ENCODE results near the gene SPINK9.

Gene SPINK9

GRCh38 chr5:148311484-148311883 lies 23.9 kb upstream of the SPINK9 start:
- Histone ChIP-seq H3K36me3 (ENCODE audit: insufficient read depth, low read length) (no peaks in the 10 kb centered on the region), H4K20me1 (ENCODE audit: insufficient read depth, low read length, poor library complexity, severe bottlenecking) (no peaks in the 10 kb centered on the region), H3K9me3 (ENCODE audit: insufficient read depth, low read depth, low read length) (no peaks in the 10 kb centered on the region), H3F3A (ENCODE audit: low read depth) (no peaks in the 10 kb centered on the region), H3K27me3 (ENCODE audit: insufficient read depth, low read length, poor library complexity, severe bottlenecking) (no peaks in the 10 kb centered on the region), H3K9ac (ENCODE audit: low read depth, low read length, poor library complexity, severe bottlenecking) (no peak overlapping the region), H3K4me1 (ENCODE audit: insufficient read depth, low read length, poor library complexity, severe bottlenecking) (no peaks in the 10 kb centered on the region), H3K79me2 (ENCODE audit: insufficient read depth, low read length) (no peaks in the 10 kb centered on the region), H3K4me2 (ENCODE audit: low read depth, low read length, poor library complexity, severe bottlenecking) (no peak overlapping the region), H3K9me2 (replicated peaks; ENCODE audit: low read depth, low read length) (no peaks in the 10 kb centered on the region), H2AFZ (ENCODE audit: low read length) (no peak overlapping the region), H3K4me3 (ENCODE audit: low read length, poor library complexity, severe bottlenecking) (no peak overlapping the region)
- TF ChIP-seq CTCF (conservative IDR thresholded peaks at IDR 0.05; ENCODE audit: low read length) = no peak
- TF ChIP-seq EZH2phosphoT487 (IDR thresholded peaks at IDR 0.05; ENCODE audit: borderline replicate concordance) = no peak

- no peak within 1 kb of the TSS for H3K4me2 ChIP-seq (ENCODE audit: low read depth, low read length, poor library complexity, severe bottlenecking)
- no peak within 1 kb of the TSS for H3K4me3 ChIP-seq (ENCODE audit: low read length, poor library complexity, severe bottlenecking)
- no peaks in the 10 kb centered on the region for H3K9me3 ChIP-seq (ENCODE audit: insufficient read depth, low read depth, low read length)
- H4K20me1 ChIP-seq (ENCODE audit: insufficient read depth, low read length, poor library complexity, severe bottlenecking) = no peaks in the 10 kb centered on the region
- no peak within 1 kb of the TSS for H2AFZ ChIP-seq (ENCODE audit: low read length)
- H3K9ac ChIP-seq (ENCODE audit: low read depth, low read length, poor library complexity, severe bottlenecking) = no peak within 1 kb of the TSS
- TF ChIP-seq CTCF (conservative IDR thresholded peaks at IDR 0.05; ENCODE audit: low read length) (no peak), EZH2phosphoT487 (IDR thresholded peaks at IDR 0.05; ENCODE audit: borderline replicate concordance) (no peak)
- no peaks in the 10 kb centered on the region for H3K36me3 ChIP-seq (ENCODE audit: insufficient read depth, low read length)
- H3K4me1 ChIP-seq (ENCODE audit: insufficient read depth, low read length, poor library complexity, severe bottlenecking) = no peaks in the 10 kb centered on the region
- no peaks in the 10 kb centered on the region for H3K79me2 ChIP-seq (ENCODE audit: insufficient read depth, low read length)
- no peaks in the 10 kb centered on the region for H3K27me3 ChIP-seq (ENCODE audit: insufficient read depth, low read length, poor library complexity, severe bottlenecking)
- H3K9me2 ChIP-seq (replicated peaks; ENCODE audit: low read depth, low read length) = no peaks in the 10 kb centered on the region
- no peaks in the 10 kb centered on the region for H3F3A ChIP-seq (ENCODE audit: low read depth)
Observed at GRCh38 chr5:148312153-148312552, 23.2 kb upstream of the SPINK9 start, which contains the start of gene SPINK7. Gene SPINK7, plus strand, starts transcription at chr5:148312423. Its CDS starts 61 bp downstream, at chr5:148312484.

GRCh38 chr5:148314187-148314586 lies 21.2 kb upstream of the SPINK9 start:
- H3K79me2 ChIP-seq (ENCODE audit: insufficient read depth, low read length) = no peaks in the 10 kb centered on the region
- H3K27me3 ChIP-seq (ENCODE audit: insufficient read depth, low read length, poor library complexity, severe bottlenecking) = no peaks in the 10 kb centered on the region
- H3K36me3 ChIP-seq (ENCODE audit: insufficient read depth, low read length) = no peaks in the 10 kb centered on the region
- H2AFZ ChIP-seq (ENCODE audit: low read length) = no peak overlapping the region
- no peaks in the 10 kb centered on the region for H3K9me2 ChIP-seq (replicated peaks; ENCODE audit: low read depth, low read length)
- no peak for TF ChIP-seq EZH2phosphoT487 (IDR thresholded peaks at IDR 0.05; ENCODE audit: borderline replicate concordance)
- no peak for TF ChIP-seq CTCF (conservative IDR thresholded peaks at IDR 0.05; ENCODE audit: low read length)
- H3K4me3 ChIP-seq (ENCODE audit: low read length, poor library complexity, severe bottlenecking) = no peak overlapping the region
- no peaks in the 10 kb centered on the region for H3K4me1 ChIP-seq (ENCODE audit: insufficient read depth, low read length, poor library complexity, severe bottlenecking)
- no peaks in the 10 kb centered on the region for H3F3A ChIP-seq (ENCODE audit: low read depth)
- no peaks in the 10 kb centered on the region for H3K9me3 ChIP-seq (ENCODE audit: insufficient read depth, low read depth, low read length)
- no peaks in the 10 kb centered on the region for H4K20me1 ChIP-seq (ENCODE audit: insufficient read depth, low read length, poor library complexity, severe bottlenecking)
- H3K4me2 ChIP-seq (ENCODE audit: low read depth, low read length, poor library complexity, severe bottlenecking) = no peak overlapping the region
- H3K9ac ChIP-seq (ENCODE audit: low read depth, low read length, poor library complexity, severe bottlenecking) = no peak overlapping the region

All from Loucy (cell line).